T follicular helper cell (primary cell): ENCODE data around the gene RELN.

Experiments used
- DNase-seq: peaks from one replicate; pipeline ENCODE4 v3.0.0-alpha.2; 2020; ENCODE audit warnings: low read depth

RELN gene

DNA sequence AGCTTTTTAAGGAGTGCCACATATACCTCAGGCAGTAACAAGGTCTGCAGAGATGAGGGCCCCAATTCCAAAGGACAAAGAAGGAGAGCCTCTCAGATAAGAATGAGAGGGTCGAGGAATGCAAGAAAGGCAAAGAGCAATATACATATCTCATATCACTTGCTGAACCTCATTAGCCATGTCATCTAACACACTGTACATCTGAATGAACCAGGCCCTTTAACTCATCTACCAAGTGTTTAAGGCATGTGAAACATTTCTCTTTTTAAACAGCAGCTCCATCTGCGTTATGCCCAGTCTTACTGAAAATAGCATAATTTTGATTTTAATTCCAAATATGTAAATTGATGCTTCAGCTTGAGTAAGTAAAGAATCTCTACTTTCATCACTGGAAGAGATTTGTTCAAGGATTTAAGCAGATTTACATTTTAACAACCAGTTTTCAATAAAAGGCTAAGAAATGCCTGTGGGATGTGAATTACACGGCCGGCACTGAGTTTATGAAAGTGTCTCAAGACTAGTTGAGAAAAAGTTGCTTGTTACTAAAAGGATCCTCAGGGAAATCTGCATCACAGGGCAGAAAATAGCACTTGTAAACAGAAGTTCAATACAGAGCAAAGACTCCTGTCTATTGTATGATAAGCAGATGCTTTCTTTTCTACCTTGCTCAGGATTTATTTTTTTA lies 419.7 kb downstream of the RELN start:
- no peak for DNase-seq

DNA sequence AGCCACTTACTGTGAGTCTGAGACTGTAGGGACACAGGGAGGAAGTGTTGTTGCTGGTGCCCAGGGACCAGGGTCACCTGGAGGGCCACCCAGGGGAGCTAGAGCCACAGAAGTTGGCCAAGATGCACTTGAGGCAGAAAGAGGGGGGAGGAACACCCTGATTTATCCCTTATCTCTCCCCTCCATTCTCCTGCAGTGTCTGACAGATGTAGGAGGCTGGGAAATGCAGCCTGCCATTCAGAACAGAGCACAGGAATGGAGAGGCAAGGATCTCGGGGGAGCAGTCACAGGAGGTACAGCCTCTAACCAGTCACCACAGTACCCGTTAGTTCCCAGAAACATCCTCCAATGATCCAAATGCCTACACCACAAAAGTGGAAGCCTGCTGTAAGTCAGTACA lies 425.0 kb downstream of the RELN start:
- DNase-seq: no peak

DNA sequence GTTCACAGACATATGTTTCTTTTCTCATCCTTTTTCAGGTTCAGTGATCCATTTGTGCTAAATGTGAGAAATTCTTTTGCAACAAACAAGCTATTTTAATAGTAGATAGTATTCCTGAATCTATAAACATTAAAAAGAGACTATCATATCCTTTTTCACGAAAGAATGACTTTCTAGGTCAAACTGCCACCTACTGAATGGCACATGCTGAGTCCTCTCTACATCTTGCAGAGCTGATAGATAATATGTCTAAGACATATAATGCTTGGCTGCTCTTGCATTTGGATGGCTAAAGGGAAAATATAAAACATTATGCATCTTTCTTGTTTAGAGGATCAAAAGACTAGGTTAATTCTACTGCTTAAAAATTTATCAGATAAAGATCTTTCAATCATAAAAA lies 429.3 kb downstream of the RELN start:
- DNase-seq: no peak

DNA sequence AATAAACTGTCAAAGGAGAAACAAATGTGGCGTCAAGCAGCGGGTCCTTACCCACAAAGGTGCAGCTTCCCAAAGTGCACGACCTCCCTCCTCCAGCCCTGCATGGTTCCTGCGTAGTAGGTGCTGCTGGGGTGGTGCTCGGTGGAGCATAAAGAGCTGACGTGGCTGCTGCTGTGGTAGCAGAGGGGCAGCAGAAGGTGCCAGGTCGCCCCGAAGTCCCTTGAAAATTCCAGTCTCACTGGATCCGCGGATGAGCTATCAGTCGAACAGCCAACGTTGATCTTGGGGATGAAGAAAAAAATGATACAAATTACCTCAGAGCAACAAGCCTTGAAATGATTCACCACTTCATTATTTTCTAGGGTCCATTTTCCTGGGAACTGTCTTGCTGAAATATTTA lies 438.4 kb downstream of the RELN start:
- no peak for DNase-seq

DNA sequence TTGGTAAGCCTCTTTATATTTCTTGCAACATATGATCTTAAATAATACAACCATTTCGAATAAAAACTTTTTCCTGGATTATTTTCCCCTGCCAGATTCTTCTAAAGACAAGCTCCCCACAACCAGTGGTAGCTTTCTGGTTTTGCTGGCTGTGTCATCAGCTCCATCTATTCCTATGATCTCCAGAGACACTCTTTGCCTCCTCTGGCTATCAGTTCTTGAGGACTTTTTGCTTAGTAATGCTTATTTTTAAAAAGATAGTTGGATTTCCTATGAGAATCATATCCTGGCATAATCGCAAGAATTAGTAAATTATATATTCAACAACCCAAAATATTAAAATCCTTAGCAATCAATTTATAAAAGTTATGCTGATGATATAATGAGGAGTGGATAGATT lies 439.7 kb downstream of the RELN start:
- no peak for DNase-seq

DNA sequence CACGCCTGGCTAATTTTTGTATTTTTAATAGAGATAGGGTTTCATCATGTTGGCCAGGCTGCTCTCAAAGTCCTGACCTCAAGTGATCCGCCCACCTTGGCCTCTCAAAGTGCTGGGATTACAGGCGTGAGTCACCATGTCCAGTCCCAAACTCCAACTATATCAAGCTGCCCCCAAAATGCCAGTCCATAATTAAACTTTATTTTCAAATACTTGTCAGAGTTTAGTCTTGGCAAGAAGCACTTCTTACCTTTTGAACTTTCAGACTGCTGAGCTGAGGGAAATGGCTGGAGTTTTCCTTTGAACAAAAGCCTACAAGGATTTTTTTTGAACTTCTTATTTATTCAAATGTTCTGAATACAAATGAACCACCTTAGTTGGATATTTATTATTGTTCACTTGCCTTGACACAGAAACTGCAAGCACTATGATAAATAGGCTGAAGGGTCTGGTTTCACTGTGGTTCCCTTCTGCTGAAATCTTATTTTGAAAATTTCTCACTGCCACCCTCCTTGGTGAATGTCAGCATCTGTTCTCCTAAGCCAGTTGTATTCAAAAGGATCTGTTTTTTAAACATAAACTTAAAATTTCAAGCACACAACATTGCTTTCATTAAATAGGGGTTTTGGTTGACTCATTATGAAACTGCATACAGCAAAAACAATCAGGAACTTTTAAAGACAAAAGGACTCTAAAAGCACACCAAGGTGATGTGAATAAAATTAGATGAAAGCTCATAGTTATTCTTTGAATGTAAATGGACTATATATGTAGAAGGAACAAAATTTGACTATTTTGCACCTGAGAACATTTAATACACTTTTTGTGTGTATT lies 441.8 kb downstream of the RELN start:
- DNase-seq: no peak

DNA sequence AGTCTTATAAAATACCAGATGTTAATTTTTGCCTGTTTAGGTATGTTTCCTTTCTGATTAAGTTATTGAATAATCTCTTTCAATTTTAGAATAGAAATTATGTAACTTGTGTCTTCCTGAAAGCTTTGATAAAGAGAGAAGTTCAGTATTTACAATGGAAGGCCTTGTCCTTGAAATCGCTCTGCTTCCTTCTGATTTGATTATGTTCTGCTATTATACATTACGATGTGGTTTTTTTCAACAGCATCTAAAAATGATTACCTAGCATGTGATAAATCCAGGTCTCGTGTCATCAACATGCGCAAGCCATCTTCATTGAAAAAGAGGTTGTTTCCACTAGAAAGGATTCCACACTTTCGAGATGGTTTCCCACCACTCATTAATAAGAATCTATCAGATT lies 447.0 kb downstream of the RELN start:
- no peak for DNase-seq

DNA sequence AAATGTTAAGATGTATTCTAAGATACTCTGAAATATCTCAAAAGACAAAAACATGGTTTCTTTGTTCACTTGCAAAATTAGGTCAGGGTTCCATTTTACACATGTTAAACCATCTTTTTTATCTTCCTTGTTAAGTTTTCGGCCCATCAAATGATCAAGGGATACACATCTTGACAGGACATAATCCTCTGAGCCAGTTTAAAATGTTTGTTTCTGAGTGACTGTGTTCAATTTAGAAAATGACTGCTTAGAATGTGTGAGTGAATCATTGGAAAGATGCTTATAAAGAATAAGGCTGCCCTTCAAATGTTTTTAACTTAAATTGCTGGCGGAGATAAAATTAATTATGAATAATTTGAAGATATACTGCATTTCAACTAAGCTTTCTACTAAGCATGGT lies 447.5 kb downstream of the RELN start:
- no peak for DNase-seq

DNA sequence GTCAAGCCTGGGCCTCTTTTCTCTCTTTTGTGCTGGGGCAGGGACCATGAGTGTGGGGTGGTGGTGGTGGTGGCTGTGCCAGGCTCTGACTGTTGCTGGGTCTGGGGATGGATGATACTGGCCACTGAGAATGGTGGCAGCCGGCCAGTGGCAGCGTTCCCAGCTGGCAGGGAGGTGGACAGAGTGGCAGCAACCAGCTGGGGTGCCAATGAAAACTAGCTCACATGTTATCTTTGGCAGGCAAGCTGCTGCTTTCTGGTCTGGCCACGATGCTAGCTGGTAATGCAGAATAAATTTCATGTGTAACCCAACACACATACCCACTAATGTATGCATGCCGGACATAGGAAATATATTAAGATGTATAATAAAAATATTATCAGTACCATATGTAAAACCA lies 448.4 kb downstream of the RELN start:
- DNase-seq: no peak

DNA sequence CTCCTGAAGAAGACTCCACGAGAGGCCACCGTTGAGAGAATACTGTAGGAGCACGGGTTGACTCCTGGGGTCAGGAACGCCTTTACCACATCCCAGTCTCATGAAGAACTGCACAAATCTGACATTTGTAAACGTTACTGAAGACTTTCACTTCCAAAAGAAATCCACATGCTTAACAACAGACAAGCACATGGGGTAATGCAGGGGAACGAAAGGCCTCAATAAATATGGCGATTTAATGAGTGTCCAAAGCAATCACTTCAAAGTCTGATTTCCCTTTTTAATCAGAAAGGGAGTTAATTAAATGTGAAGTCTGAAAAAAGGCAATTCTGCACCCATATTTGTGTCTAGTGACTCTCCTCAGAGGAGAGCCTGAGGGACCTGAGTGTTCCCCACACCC lies 449.1 kb downstream of the RELN start:
- DNase-seq: no peak

DNA sequence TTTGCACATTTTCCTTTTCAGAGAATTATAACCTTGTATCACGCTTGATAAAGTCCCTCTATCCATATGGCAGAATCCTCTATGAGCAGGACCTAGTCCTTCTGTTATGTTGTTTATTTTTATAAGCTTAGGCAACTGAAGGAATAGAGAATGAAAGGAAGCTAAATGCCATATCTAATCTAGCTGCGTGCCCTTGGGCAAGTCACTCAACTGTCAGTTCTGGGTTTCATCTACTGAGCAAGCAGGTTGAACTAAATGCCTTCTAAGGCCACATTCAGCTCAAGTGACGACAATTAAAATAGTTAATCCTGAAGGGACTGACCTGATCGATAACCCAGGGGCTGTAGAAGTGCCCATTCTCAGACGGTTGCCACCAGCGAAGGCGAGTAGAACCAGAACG lies 449.6 kb downstream of the RELN start:
- DNase-seq: no peak

DNA sequence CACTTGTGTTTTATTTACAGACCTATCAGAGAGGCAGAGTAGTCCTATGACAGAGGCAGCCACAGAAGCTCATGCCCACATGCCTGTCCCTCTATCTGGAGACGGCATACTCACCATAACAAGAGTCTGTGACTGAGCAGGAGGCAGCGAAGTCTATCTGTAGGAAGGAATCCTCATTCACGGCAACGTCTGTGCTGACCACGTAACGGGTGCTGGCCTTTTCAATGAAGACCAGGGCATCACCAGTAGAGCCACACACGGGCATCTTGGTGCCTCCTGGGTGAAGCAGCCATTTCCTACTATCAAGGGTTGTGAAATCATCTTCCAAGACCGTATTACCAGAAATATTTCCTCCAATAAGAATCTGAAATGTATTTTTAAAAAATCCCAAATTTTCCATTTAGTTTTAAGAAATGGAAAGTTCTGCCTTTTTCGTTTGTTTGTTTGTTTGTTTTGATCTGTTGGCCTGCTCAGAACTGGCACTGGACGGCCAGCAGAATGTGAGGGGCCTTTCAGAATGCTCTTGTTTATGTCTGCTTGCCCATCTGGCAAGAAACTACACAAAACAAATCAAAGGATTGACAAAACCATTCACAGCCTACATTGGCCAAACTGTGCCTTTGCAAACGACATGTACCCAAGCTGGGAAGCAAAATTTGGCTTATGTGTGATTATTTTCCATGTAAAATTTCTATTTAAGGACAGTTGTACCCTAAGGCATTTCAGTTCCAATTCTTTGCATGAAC lies 450.3 kb downstream of the RELN start:
- DNase-seq: no peak

DNA sequence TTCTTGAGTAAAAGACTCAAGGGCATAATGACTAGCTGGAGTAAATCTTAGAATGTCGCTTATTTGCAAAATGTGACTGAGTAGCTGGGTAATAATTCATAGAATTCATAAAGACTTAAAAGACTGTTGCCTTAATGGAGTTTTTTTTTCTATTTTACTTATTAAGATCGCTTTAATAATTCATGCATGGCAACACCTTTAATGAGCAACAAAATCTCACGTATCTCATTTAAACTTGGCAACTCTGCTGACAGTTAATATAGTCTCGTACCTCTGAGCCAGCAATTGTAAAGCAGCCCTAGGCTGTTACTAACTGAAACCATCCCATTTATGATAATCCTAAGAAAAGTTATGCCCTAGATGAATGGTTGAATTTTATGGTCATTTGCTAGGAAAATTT lies 455.7 kb downstream of the RELN start:
- no peak for DNase-seq

DNA sequence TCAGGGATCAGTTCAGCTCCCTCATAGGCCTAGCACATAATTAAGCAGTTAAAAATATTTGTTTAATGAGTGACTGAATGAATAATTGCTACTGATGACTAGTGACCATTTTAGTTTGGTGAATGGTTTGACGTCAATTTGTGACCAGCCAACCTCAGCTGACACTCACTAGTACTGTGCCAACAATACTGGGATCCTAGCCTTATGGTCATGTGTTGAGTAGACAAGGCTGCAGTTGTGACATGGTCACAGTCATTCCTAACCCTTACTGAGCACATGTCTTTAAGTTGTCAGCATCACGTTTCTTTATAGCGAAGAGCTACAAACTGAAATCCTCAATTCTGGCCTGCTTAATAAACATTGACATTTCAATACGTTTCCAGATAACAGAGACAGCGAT lies 456.5 kb downstream of the RELN start:
- DNase-seq: no peak

DNA sequence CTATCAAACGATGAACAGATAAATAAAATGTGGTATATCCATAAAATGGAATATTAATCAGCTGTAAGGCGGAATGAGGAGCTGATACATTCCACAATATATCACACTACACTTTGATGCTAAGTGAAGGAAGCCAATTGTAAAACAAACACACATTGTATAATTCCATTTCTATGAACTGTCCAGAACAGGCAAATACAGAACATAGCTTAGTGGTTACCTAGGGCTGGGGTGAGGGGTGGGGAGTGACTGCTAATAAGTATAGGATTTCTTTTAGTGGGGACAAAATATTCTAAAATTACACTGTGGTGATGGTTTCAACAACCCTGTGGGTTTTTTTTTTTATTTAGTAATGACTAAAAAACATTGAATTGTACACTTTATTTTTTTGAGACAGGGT lies 461.3 kb downstream of the RELN start:
- DNase-seq: no peak

DNA sequence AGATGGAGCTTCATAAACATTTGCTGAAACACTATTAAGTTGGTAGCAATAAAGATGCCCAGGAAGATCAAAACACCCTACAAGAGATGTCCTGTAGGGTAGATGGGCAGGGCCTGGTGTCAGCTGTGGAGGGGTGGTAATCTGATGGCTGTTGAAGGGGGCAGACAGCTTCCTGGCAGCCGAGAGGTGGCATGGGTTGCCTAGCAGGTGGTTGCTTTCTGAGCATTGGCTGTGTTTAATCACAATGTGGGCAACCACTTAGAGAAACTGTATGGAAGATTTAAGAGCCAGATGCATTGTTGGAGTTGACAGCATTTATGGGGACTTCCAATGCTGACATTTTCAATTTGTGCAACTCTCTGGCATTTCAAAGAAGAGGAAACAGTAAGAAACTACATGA lies 463.5 kb downstream of the RELN start:
- no peak for DNase-seq

DNA sequence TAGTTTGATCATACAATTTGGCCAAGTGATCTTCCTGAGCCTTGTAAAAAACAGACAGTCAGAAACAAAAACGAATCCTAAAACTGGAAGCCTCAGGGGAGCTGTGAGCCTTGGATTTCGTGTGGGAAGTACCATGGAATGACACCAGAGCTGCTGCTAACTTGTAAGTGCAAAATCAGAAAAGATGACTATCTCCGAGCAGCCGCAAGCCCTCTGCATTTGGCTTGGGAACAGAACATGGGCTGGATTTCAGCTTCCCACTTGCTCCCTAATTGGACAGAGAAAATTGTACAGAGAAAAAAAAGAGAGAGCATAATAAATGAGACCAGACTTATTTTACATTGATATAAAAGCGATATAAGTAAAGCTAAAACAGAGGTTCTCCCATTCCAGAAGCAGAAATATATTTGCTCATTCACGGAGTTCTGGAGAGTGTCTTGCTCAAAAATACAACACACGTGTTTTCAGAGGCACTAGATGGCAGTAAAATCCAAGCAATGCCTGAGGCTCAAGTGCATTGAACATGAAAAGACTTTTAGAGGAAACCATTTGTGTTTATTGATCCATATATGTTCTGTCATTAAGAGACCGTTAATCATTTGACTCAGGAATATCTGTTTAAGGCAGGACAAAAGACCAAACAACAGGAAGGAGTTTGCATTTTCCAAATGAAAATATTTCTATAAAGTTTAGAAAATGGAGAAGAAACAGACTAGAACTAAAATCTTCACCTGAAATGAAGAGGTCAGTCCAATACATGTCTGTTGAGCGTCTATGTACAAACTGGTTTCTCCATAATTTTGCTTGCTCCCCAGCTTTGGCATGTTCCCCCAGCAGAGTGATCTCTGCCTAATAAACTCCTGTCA lies 465.2 kb downstream of the RELN start:
- no peak for DNase-seq

DNA sequence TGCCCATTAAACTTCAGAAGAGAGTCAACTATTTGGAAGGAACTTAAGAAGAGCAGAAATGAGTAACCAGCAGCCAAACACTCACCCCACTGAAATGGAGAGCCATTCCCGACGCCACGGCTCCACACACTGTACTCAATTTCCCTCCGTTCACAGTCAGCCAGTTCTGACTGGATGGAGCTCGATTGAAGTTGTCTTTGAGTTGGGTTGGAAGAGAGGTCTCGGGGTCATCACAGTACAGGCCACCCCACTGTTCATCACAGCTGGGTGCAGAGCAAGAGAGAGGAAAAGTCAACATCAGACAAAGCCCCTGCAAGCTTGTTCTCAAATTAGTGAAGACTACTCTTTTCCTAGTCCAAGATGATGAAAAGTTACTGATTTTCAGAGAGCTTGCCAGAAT lies 467.5 kb downstream of the RELN start:
- DNase-seq: no peak

DNA sequence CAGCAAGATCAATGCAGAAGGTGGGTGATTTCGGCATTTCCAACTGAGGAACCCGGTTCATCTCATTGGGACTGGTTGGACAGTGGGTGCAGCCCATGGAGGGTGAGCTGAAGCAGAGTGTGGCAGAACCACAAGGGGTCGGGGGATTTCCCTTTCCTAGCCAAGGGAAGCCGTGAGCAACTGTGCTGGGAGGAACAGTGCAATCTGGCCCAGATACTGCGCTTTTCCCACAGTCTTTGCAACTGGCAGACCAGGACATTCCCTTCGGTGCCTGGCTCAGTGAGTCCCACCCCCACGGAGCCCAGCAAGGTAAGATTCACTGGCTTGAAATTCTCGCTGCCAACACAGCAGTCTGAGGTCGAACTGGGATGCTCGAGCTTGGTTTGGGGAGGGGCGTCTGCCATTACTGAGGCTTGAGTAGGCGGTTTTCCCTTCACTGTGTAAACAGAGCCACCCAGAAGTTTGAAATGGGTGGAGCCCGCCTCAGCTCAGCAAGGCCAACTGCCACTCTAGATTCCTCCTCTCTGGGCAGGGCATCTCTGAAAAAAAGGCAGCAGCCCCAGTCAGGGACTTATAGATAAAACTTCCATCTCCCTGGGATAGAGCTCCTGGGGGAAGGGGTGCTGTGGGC lies 484.8 kb downstream of the RELN start:
- no peak for DNase-seq

DNA sequence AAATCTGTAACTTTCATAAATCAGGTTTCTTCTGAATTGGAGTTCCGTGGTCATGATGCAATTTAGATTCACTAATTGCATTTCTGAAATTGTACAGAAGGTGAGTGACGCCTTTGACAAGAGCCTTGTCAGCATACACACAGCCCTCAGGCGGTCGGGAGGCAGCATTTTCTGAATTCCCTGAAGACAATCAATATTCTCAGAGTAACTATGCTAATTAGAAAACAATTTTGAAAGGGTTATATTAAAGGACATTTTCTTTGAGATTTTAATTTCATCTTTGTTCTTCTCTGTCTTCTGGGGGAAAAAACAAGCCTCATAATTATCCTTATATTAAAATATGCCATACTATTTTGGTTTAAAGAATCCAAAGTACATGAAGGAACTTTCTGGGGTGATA lies 488.3 kb downstream of the RELN start:
- no peak for DNase-seq

DNA sequence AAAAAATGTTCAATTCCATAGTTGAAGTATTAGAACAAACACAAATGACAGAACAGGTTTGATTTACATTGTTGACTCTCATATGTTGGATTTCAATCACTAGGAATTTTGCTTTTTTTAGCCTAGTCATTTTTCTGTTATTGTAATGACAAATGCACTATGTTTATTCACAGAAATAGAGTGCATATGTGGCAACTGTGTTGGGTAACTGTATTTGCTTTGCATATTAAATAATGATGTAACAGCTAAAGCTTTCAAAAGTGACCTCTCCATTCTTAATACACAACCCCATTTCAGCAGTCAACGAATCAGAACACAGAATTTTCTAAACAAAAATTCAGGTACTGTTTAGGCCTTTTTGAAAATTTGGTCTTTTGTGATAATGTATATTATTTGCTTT lies 489.5 kb downstream of the RELN start:
- DNase-seq: no peak

DNA sequence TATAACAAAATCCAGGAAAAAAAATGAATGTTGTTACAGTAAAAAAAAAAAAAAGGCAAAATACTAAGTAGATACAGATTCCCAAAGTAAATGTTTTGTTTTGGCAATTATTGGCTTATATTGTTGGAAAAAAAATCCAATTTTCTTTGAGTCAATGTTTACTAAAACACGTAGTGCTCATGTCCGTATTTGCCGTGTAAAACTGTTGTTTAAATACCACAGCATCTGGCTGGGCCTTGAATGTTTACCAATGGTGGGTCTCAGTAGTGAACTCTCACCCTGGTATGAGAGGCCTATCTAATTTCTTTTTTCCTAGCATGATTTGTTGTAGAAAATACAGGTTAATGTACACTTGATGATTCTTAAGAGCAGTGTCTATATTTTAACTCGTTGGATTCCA lies 502.0 kb downstream of the RELN start:
- DNase-seq: no peak
